Endodermal cell (in vitro differentiated cells): Measurements from ENCODE around the gene SPINK2. TPM values are rescaled to one million over a fixed set of nuclear protein-coding genes. Genes with fewer than 3 reads are reported as not detected.

ENCODE experiments used
- DNase-seq: peaks from one replicate; pipeline ENCODE4 v3.0.0-alpha.2; 2017
- H3K27ac ChIP-seq: 2 replicates; pipeline ENCODE4 v1.5.1; 2013; ENCODE audit warnings: mild to moderate bottlenecking, low read depth, low read length, moderate library complexity
- H3K27me3 ChIP-seq: 2 replicates; pipeline ENCODE4 v1.6.1; 2013; ENCODE audit warnings: mild to moderate bottlenecking, low read length, moderate library complexity; ENCODE audit not compliant: insufficient read depth, control insufficient read depth, poor library complexity, severe bottlenecking
- H3K36me3 ChIP-seq: 2 replicates; pipeline ENCODE4 v1.7.0; 2013; ENCODE audit warnings: mild to moderate bottlenecking, low read length, moderate library complexity; ENCODE audit not compliant: control insufficient read depth, insufficient read depth
- H3K4me1 ChIP-seq: one replicate; pipeline ENCODE4 v1.7.0; 2013; ENCODE audit warnings: low read length; ENCODE audit not compliant: control insufficient read depth, insufficient read depth
- H3K4me3 ChIP-seq: 2 replicates; pipeline ENCODE4 v1.5.1; 2013; ENCODE audit warnings: mild to moderate bottlenecking, low read length, moderate library complexity
- H3K9ac ChIP-seq: 2 replicates; pipeline ENCODE4 v1.6.1; 2013; ENCODE audit warnings: mild to moderate bottlenecking, low read length, moderate library complexity; ENCODE audit not compliant: poor library complexity, severe bottlenecking; ENCODE audit errors: extremely low read depth
- H3K9me3 ChIP-seq: 2 replicates; pipeline ENCODE4 v1.6.1; 2013; ENCODE audit warnings: mild to moderate bottlenecking, low read length, moderate library complexity; ENCODE audit not compliant: control insufficient read depth
- H3K27ac Mint-ChIP-seq: 2 replicates; pipeline ENCODE4 v1.8.0; 2020; ENCODE audit warnings: mixed read lengths
- H3K27me3 Mint-ChIP-seq: 2 replicates; pipeline ENCODE4 v1.8.0; 2021; ENCODE audit warnings: mild to moderate bottlenecking, mixed read lengths; ENCODE audit not compliant: insufficient read depth
- H3K36me3 Mint-ChIP-seq: 2 replicates; pipeline ENCODE4 v1.8.0; 2020; ENCODE audit warnings: low read depth, mixed read lengths
- H3K4me1 Mint-ChIP-seq: 2 replicates; pipeline ENCODE4 v1.8.0; 2020; ENCODE audit warnings: mixed read lengths
- H3K4me3 Mint-ChIP-seq: 2 replicates; pipeline ENCODE4 v1.8.0; 2020; ENCODE audit warnings: mild to moderate bottlenecking, moderate library complexity, mixed read lengths
- H3K9me3 Mint-ChIP-seq: 2 replicates; pipeline ENCODE4 v1.8.0; 2020; ENCODE audit warnings: mild to moderate bottlenecking, mixed read lengths
- CTCF ChIP-seq: fragments of 200-600 bp; sonication (generic); conservative IDR thresholded peaks from 2 replicates; pipeline ENCODE4 v1.5.0; 2021; ENCODE audit warnings: antibody characterized with exemption, mild to moderate bottlenecking
- WGBS, 2 experiments: methylation state at CpG; one replicate each; pipeline versions ENCODE4 v1.1.5 to v1.1.7; 2013; ENCODE audit warnings: missing lambda C conversion rate in 2 of 2, mixed read lengths in 1 of 2; ENCODE audit not compliant: insufficient coverage in 1 of 2, insufficient read length in 1 of 2; 5-methylcytosine and 5-hydroxymethylcytosine counted together
- total RNA-seq, 2 donors: library from RNA; stranded (reverse); fragmentation: NEBNext Ultra II Directional in 1 of 2; extraction: Animal tissue kit (Norgen Biotek cat#: 25700) in 1 of 2; gene quantifications; 2 replicates in 1 of 2; 3 replicates in 1 of 2; pipeline ENCODE4 v1.2.1, GENCODE V29; 2021

SPINK2 gene
- total RNA-seq, 2 donors from 2014 or later: 0.59 to 0.62 TPM

- Mint-ChIP-seq H3K9me3 (no peaks in the 10 kb centered on the region), H3K4me3 (no peak overlapping the region), H3K4me1 (peaks cover 6% of the 10 kb centered on the region), H3K36me3 (no peaks in the 10 kb centered on the region), H3K27ac (no peak overlapping the region), H3K27me3 (no peaks in the 10 kb centered on the region)
- no peak for TF ChIP-seq CTCF
- Histone ChIP-seq H3K9me3 (no peaks in the 10 kb centered on the region), H3K27ac (no peak overlapping the region), H3K9ac (no peak overlapping the region), H3K36me3 (no peaks in the 10 kb centered on the region), H3K27me3 (no peaks in the 10 kb centered on the region), H3K4me3 (no peak overlapping the region), H3K4me1 (no peaks in the 10 kb centered on the region)
- no peak for DNase-seq
Observed at GRCh38 chr4:56767567-56767966, 53.9 kb downstream of the SPINK2 start.

- Histone ChIP-seq H3K36me3 (no peaks in the 10 kb centered on the region), H3K9me3 (no peaks in the 10 kb centered on the region), H3K9ac (no peak overlapping the region), H3K27me3 (no peaks in the 10 kb centered on the region), H3K27ac (no peak overlapping the region), H3K4me1 (no peaks in the 10 kb centered on the region), H3K4me3 (no peak overlapping the region)
- no peak for TF ChIP-seq CTCF
- H3K9me3 Mint-ChIP-seq: no peaks in the 10 kb centered on the region
- no peak for DNase-seq
- no peaks in the 10 kb centered on the region for H3K36me3 Mint-ChIP-seq
- peaks cover 10% of the 10 kb centered on the region for H3K4me1 Mint-ChIP-seq
- no peak overlapping the region for H3K27ac Mint-ChIP-seq
- peaks cover 2% of the 10 kb centered on the region for H3K27me3 Mint-ChIP-seq
- 91 to 94% methylated on average over 4 of the region's 5 CpGs for WGBS, 2 experiments
- no peak overlapping the region for H3K4me3 Mint-ChIP-seq
Observed at GRCh38 chr4:56764775-56765174, 56.7 kb downstream of the SPINK2 start.

GRCh38 chr4:56764223-56764622 is 57.3 kb downstream of the SPINK2 start:
- Mint-ChIP-seq H3K36me3 (no peaks in the 10 kb centered on the region), H3K4me3 (no peak overlapping the region), H3K9me3 (no peaks in the 10 kb centered on the region), H3K27me3 (peaks cover 2% of the 10 kb centered on the region), H3K27ac (no peak overlapping the region), H3K4me1 (peaks cover 12% of the 10 kb centered on the region)
- no peak overlapping the region for H3K27ac ChIP-seq
- H3K27me3 ChIP-seq: no peaks in the 10 kb centered on the region
- H3K9me3 ChIP-seq: no peaks in the 10 kb centered on the region
- H3K9ac ChIP-seq: no peak overlapping the region
- H3K36me3 ChIP-seq: no peaks in the 10 kb centered on the region
- no peak overlapping the region for H3K4me3 ChIP-seq
- no peak for TF ChIP-seq CTCF
- no peaks in the 10 kb centered on the region for H3K4me1 ChIP-seq
- 92% methylated on average over 1 of the region's 1 CpG; no CpG with 5 or more reads in 1 of the 2 experiments for whole genome bisulfite sequencing, 2 experiments
- DNase-seq: no peak
